B cell (primary cell): Measurements from ENCODE around the gene PUDP.

Experiments used
- EZH2 ChIP-seq: IDR thresholded peaks from 2 replicates; pipeline ENCODE4 v1.6.1; 2012; ENCODE audit warnings: borderline replicate concordance, low read depth, mild to moderate bottlenecking, moderate library complexity, low read length; ENCODE audit not compliant: insufficient read depth, poor library complexity, severe bottlenecking
- TF ChIP-seq, protein P1 (sequence below): fragments of 200-600 bp; IDR thresholded peaks from one replicate; pipeline ENCODE4 v1.8.0; 2022; ENCODE audit warnings: antibody characterized with exemption, mild to moderate bottlenecking

- TF ChIP-seq, protein P1, sequence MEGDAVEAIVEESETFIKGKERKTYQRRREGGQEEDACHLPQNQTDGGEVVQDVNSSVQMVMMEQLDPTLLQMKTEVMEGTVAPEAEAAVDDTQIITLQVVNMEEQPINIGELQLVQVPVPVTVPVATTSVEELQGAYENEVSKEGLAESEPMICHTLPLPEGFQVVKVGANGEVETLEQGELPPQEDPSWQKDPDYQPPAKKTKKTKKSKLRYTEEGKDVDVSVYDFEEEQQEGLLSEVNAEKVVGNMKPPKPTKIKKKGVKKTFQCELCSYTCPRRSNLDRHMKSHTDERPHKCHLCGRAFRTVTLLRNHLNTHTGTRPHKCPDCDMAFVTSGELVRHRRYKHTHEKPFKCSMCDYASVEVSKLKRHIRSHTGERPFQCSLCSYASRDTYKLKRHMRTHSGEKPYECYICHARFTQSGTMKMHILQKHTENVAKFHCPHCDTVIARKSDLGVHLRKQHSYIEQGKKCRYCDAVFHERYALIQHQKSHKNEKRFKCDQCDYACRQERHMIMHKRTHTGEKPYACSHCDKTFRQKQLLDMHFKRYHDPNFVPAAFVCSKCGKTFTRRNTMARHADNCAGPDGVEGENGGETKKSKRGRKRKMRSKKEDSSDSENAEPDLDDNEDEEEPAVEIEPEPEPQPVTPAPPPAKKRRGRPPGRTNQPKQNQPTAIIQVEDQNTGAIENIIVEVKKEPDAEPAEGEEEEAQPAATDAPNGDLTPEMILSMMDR, result no peak
- TF ChIP-seq EZH2, result no peak
These were observed 35.9 kb downstream of the PUDP start for GRCh38 chrX:7112071-7112470.
